HG02943 (cell line): ENCODE data around the gene TARDBP.
"Not testable (repeated sequence)": the region's sequence is repeated elsewhere in the genome, so short reads cannot be mapped to it uniquely, and the experiment has no call there.

Experiments
- ATAC-seq: cut with Tn5 transposase; IDR thresholded peaks from one replicate; pipeline ENCODE4 v1.9.1; 2021; ENCODE audit warnings: mild to moderate bottlenecking, low read depth, moderate library complexity; ENCODE audit not compliant: unreplicated experiment

Gene TARDBP

GRCh38 chr1:10992004-10992403 is 20.4 kb upstream of the TARDBP start:
- ATAC-seq = not testable (repeated sequence)

GRCh38 chr1:10992864-10993263 is 19.6 kb upstream of the TARDBP start:
- no peak for ATAC-seq

GRCh38 chr1:10996100-10996499 is 16.4 kb upstream of the TARDBP start:
- no peak for ATAC-seq

- ATAC-seq = no peak
Observed at GRCh38 chr1:11000526-11000925, 11.9 kb upstream of the TARDBP start.

- no peak for ATAC-seq
Observed at GRCh38 chr1:11013160-11013531, 692 bp downstream of the TARDBP start.

GRCh38 chr1:11019358-11019757 is 6.9 kb downstream of the TARDBP start:
- ATAC-seq = not testable (repeated sequence)

- ATAC-seq = no peak
Observed at GRCh38 chr1:11019971-11020370, 7.5 kb downstream of the TARDBP start.

GRCh38 chr1:11023201-11023600 is 10.7 kb downstream of the TARDBP start:
- no peak for ATAC-seq

- ATAC-seq = no peak
Observed at GRCh38 chr1:11024154-11024873, 11.9 kb downstream of the TARDBP start.

GRCh38 chr1:11024874-11025203 is 12.4 kb downstream of the TARDBP start:
- no peak for ATAC-seq

- no peak for ATAC-seq
Observed at GRCh38 chr1:11025618-11026017, 13.2 kb downstream of the TARDBP start.

- ATAC-seq = no peak
Observed at GRCh38 chr1:11026052-11026451, 13.6 kb downstream of the TARDBP start.

- no peak for ATAC-seq
Observed at GRCh38 chr1:11026903-11027302, 14.4 kb downstream of the TARDBP start.

GRCh38 chr1:11027316-11027715 is 14.9 kb downstream of the TARDBP start:
- no peak for ATAC-seq

GRCh38 chr1:11028018-11028417 is 15.6 kb downstream of the TARDBP start:
- no peak for ATAC-seq

- ATAC-seq = no peak
Observed at GRCh38 chr1:11030865-11031264, 18.4 kb downstream of the TARDBP start.

- no peak for ATAC-seq
Observed at GRCh38 chr1:11031624-11032262, 19.3 kb downstream of the TARDBP start.

- not testable (repeated sequence) for ATAC-seq
Observed at GRCh38 chr1:11037019-11037739, 24.7 kb downstream of the TARDBP start.

GRCh38 chr1:11037740-11038182 is 25.3 kb downstream of the TARDBP start:
- no peak for ATAC-seq

GRCh38 chr1:11039351-11040104 is 27.1 kb downstream of the TARDBP start:
- no peak for ATAC-seq

GRCh38 chr1:11040105-11040429 is 27.6 kb downstream of the TARDBP start:
- not testable (repeated sequence) for ATAC-seq
